Measurements from ENCODE around the gene TRIM24.

Gene TRIM24

DNA sequence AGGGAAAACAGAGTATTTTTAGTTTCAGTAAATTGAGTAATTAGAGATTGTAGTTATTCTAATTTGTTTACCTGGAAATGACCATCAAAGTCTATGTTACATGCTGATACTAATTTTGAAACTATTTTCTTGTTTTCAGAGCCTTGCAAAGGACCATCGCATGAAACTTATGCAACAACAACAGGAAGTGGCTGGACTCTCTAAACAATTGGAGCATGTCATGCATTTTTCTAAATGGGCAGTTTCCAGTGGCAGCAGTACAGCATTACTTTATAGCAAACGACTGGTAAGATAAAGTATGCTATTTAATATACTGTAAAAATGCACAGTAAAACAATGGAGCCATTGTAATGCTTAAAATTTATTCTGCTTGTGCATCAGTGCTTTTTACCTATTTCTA, 78.5 kb downstream of the TRIM24 start:
- DNase-seq (ENCODE audit: low read depth, low spot score) = peak; percentile 10

- DNase-seq (ENCODE audit: low read depth, low spot score) = no peak
These were observed 79.1 kb downstream of the TRIM24 start for GRCh38 chr7:138538997-138539644.

- no peak for DNase-seq (ENCODE audit: low read depth, low spot score)
These were observed 82.1 kb downstream of the TRIM24 start for GRCh38 chr7:138542183-138542582.

GRCh38 chr7:138543739-138544138, 83.7 kb downstream of the TRIM24 start:
- DNase-seq (ENCODE audit: low read depth, low spot score) = no peak

DNA sequence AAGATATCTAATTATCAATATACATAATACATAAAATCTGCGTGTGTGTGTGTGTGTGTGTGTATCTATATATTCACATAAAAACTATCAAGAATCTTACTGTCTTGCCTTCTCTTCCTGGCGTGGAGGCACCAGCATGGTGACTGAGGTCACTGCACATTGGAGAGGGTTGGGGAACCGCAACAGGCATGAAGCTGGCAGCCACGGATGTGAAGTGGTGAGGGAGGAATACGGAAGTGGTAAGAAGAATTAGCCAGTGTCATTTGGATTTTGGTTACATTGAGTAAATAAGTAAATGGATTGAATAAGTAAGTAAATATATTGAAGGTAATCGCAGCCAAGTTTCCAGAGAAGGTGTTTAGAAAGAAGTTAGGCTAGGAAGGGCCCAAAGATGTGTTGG, 85.1 kb downstream of the TRIM24 start:
- DNase-seq (ENCODE audit: low read depth, low spot score) = no peak

DNA sequence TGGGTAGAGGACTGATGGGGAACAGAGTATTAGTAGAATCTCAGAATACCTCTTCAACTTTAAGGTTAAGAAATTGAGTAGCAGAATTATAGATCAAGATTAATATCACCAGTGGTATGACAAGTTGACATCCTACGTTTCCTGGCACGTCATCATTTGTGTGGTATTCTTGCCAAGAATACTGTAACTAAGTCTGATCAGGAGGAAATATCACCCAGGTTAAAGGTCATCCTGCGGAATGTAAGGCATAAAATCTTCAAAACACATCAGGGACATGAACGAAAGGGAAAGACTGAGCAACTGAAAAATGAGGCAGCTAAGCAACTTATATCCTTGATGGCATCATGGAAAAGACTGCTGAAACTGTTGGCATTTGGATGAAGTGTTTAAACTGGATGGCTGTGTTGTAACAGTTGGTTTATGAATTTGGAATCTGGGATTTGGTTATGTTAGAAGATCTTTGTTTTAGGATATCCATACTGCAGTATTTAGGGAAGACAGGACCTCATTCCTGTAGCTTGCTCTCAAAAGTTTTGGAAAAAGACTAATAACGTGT, 86.1 kb downstream of the TRIM24 start:
- no peak for DNase-seq (ENCODE audit: low read depth, low spot score)

- DNase-seq (ENCODE audit: low read depth, low spot score) = no peak
These were observed 86.8 kb downstream of the TRIM24 start for GRCh38 chr7:138546829-138547228.

DNA sequence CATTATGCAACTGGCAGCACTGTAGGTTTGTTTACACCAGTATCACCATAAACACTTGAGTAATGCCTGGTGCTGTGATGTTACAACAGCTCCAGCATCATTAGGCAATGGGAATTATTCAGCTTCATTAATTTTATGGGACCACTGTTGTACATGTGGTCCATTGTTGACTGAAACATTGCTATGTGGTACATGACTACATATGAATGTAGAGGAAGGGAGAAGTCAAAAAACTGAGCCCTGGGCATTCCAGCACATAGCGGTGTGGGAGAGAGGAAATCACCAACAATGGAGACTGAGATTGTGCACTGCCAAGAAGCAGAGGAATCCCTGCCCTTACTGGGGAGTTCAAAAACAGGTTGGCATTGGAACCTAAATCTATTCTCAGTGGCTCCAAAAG, 89.0 kb downstream of the TRIM24 start:
- DNase-seq (ENCODE audit: low read depth, low spot score) = no peak

DNA sequence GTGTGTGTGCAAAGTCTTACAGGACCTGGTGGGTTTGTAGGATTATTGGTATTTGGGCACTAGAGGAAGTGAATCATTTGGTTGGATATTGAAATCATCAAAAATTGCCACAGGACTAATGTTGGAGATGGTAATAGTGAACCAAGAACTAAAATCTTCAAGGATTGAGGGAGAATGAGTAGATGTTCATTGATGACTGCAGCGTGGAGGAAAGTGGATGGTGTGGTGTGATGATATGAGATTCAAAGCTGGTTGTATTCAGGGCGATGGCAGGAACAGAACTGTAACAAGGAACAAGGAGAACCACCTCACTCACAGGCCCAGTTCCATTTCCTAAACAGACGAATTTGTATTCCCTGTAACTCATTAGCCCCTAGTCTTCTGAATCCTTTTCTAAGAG, 90.3 kb downstream of the TRIM24 start:
- no peak for DNase-seq (ENCODE audit: low read depth, low spot score)

GRCh38 chr7:138551102-138551501, 91.0 kb downstream of the TRIM24 start:
- DNase-seq (ENCODE audit: low read depth, low spot score) = no peak

- DNase-seq (ENCODE audit: low read depth, low spot score) = no peak
These were observed 93.7 kb downstream of the TRIM24 start for GRCh38 chr7:138553805-138554204.

- DNase-seq (ENCODE audit: low read depth, low spot score) = no peak
These were observed 94.6 kb downstream of the TRIM24 start for GRCh38 chr7:138554674-138555073.

DNA sequence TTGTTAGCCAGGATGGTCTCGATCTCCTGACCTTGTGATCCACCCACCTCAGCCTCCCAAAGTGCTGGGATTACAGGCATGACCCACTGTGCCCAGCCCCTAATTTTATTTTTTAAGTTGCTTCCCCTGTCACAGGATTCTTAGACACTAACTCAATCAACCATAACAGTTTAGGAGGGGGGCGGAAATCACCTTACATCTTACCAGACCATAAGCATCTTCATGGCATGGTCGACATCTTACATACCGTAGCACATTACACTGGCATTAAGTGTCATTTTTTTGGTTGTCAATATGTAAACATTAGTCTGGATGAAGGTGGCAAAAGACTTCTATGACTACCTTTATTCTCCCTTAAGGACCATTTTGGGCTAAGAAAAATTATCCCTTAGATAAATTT, 95.6 kb downstream of the TRIM24 start:
- no peak for DNase-seq (ENCODE audit: low read depth, low spot score)

DNA sequence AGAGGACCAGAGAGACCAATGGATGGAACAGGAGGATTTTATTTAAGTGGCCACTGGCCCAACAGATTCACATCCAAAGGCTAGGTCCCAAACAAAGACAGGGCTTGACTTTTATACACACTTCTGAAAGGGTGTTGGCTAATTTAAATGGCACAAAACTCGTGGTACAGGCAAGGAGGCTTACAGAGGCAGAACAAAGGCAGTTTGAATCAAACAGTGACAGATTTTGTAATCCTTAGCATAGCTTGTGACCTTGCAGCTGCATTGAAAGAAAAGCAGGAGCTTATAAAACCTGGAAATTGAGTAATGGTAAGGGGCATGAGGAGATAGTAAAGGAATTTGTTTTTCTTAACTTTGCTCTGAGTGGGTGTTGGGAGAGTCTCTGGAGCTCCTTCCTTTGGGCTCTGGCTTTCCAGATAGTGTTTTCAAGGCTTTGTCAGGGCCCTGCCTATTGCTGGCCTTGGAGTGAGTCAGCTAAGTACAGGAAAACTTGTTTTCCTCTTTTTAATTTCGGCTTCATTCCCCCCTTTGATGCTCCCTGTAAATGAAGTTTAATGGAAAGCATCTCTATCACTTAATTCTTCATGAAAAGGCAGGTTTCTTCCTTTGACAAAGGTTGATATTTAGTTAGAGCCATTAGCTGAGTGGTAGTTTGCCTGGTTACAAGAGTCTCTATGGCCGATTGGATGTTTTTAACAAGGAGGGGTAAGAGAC, 96.9 kb downstream of the TRIM24 start:
- no peak for DNase-seq (ENCODE audit: low read depth, low spot score)

DNA sequence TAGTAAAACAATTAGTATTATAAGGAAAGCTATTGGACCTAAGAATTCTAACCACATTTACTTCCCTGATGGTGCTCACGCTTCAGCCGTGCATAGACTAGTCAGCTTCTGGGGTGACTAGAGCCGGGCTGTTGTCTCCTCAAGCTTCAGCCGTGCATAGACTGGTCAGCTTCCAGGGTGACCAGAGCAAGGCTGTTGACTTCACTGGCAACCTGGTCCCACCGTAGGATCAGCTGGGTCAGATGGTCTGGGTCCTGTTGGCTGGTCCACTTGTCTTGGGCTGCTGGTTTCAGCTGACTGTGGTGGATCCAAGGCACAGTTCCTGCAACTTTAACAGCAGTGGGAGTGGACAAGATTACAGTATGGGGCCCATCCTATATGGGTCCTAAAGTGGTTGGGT, 99.4 kb downstream of the TRIM24 start:
- DNase-seq (ENCODE audit: low read depth, low spot score) = no peak

GRCh38 chr7:138563808-138564207, 103.7 kb downstream of the TRIM24 start:
- no peak for DNase-seq (ENCODE audit: low read depth, low spot score)

DNA sequence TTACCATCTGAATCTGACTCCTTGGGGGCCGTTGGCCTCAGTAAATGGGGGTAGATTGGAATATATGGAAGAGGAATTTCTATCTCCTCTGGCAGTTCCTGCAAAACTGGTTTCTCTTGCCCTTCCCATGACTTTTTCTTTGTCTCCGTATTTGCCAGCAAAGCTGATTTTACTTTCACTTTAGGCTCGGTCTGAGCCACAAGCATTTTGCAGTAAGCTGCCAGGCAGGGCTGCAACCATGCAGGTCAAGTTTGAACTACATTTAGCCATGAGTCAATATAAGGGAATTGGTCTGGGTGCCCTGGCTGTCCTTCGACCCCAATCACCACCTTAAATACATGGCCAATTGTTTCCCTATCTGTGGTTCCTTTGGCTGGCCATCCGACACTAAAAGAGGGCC, 104.3 kb downstream of the TRIM24 start:
- no peak for DNase-seq (ENCODE audit: low read depth, low spot score)

GRCh38 chr7:138565071-138565450, 105.0 kb downstream of the TRIM24 start:
- no peak for DNase-seq (ENCODE audit: low read depth, low spot score)

DNA sequence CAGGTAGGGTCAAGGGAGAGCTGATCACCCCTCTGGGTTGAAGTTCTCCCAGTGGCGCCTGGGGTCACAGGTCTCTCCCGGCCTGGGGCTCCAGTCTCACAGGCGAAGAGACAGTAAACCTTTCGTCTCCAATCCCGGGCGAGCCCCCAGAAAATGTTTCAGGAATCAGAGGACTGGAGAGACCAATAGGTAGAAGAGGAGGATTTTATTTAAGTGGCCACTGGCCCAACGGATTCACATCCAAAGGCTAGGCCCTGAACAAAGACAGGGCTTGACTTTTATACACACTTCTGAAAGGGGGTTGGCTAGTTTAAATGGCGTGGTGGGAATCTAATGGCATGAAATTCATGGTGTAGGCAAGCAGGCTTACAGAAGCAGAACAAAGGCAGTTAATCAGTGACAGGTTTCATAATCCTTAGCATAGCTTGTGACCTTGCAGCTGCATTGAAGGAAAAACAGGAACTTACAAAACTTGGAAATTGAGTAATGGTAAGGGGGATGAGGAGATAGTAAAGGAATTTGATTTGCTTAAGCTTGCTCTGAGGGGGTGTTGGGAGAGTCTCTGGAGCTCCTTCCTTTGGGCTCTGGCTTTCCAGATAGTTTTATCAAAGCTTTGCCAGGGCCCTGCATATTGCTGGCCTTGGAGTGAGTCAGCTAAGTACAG, 105.5 kb downstream of the TRIM24 start:
- no peak for DNase-seq (ENCODE audit: low read depth, low spot score)

DNA sequence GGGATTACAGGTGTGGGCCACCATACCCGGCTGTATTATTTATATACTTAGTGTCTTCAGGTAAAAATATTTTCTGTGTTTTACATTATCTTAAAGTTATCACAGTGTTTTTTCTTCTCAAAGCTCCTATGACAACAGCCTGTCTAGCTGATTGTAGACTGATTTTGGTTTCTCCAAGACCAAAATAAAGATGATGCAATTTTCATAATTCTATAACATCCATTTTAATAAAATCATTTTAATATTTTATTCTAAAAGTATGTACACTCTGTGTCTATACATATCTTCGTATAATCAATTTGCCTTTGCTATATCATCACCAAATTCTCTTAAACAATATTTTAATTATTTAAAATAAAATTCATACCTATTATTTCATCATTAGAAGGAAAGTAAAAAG, 108.6 kb downstream of the TRIM24 start:
- no peak for DNase-seq (ENCODE audit: low read depth, low spot score)

DNA sequence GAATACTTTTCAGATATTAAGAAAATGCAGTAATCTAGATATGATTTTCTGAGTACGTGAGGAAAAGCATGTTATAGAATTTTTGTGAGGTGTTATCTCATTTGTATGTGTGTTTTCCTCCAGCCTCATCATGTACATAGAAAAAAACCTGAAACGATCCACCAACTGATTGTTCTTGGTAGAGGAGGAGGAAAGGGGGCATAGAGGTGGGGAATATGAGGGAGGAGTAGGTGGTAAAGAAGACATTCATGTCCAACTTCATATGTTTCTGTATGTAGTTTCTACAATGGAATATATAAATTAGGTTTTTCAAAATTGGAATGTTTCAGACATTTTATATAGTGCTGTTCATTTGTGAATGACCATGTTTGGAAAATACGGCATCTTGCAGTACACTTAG, 109.4 kb downstream of the TRIM24 start:
- no peak for DNase-seq (ENCODE audit: low read depth, low spot score)

- DNase-seq (ENCODE audit: low read depth, low spot score) = no peak
These were observed 110.7 kb downstream of the TRIM24 start for GRCh38 chr7:138570715-138571114.

DNA sequence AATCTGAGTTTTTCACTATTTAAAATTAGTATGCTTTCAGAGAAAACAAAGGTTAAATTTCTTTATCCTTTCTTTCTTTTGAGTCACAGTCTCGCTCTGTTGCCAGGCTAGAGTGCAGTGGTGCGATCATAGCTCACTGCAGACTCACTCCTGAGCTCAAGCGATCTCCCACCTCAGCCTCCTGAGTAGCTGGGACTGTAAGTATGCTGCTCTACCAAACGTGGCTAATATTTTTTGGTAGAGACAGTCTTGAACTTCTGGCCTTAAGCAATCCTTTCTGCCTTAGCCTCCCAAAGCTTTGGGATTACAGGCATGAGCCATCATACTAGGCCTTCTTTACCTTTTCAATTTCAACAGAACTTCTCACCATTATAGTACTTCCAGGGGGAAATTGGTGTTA, 113.7 kb downstream of the TRIM24 start:
- no peak for DNase-seq (ENCODE audit: low read depth, low spot score)

Measured in smooth muscle cell of the brain vasculature (primary cell).